Stomach (tissue), 4 donors: ENCODE results near the gene PLCB1.

Source experiments
- CTCF ChIP-seq, 7 experiments: fragments of 450-650 bp in 4 of 7; fragments of 200-600 bp in 3 of 7; sonication (generic) in 3 of 7; IDR thresholded peaks; one replicate each; pipeline ENCODE4 v1.5.1; 2016 to 2019; ENCODE audit warnings: antibody characterized with exemption in 7 of 7, control low read depth in 2 of 7, mild to moderate bottlenecking in 1 of 7
- POLR2A ChIP-seq, 4 donors: fragments of 450-650 bp; IDR thresholded peaks; one replicate each; pipeline ENCODE4 v1.6.1; 2016; ENCODE audit warnings: antibody characterized with exemption in 4 of 4, control low read depth in 2 of 4, mild to moderate bottlenecking in 1 of 4, moderate library complexity in 1 of 4
- POLR2AphosphoS5 ChIP-seq, 3 donors: sonication (generic); formaldehyde crosslinking; IDR thresholded peaks; one replicate each; pipeline ENCODE4 v1.6.1; 2016; ENCODE audit warnings: antibody characterized with exemption in 3 of 3

- TF ChIP-seq CTCF (IDR thresholded peaks at IDR 0.05), result no peak
- no peak for TF ChIP-seq POLR2A (IDR thresholded peaks at IDR 0.05)
- TF ChIP-seq POLR2AphosphoS5 (IDR thresholded peaks at IDR 0.05), result no peak
Observed at GRCh38 chr20:8545212-8545611, 413.1 kb downstream of the PLCB1 start.
